ENCODE data around the gene RBM4.

The RBM4 gene

DNA sequence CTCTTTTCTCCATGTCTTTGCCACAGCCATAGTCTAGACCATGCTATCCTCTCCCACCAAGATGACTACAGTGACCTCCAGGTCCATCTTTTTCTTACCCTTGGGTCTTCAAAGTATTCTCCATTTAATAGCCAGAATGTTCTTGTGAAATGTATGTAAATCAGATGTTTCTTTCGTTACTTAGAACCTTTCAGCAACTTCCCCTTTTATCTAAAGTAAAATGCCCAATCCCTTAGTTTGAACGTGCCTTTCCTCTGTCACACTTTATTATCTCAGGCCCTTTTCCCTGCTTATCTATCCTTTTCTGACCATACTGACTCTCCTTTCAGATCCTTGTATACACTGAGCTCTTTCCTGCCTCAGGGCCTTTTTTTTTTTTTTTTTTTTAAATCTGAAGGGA is 21.3 kb downstream of the RBM4 start:
- no peak for DNase-seq

DNA sequence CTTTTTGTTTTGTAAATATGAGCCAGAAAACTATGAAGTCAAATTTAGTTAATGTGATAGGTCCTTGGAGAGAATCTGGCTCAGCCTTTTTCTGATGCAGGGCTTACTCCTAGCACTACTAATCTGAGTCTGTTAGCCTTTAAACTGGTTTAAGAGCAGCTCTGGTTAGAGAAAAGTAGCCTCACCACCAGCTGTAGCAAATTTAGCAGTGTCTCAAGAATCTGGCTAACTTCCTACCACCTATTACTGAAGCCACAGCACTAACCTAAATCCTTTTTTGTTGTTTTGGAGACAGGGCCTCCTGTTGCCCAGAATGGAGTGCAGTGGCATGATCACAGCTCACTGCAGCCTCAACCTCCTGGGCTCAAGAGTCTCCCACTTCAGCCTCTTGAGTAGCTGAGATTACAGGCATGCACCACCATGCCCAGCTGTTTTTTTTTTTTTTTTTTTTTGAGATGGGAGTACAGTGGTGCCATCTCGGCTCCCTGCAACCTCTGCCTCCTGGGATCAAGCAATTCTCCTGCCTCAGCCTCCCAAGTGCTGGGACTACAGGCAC is 25.3 kb downstream of the RBM4 start:
- DNase-seq: no peak

DNA sequence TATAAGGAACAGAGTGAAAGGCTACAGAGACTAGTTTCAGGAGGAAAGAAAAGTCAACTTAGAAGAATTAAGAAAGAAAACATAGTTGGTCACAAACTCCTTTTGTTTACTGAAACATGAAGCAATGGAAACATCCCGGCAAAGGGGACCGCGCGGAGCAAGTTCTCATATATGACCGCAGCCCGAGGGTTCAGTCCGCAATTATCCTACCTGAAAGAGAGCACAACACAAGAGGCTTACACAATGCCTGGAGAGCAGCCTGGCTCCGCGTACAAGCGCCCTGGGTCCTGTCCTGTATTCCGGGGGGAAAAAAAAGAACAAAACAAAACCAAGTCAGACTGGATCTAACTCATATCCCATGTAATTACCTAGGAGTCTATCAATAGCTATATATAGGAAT is 26.9 kb downstream of the RBM4 start:
- no peak for DNase-seq

DNA sequence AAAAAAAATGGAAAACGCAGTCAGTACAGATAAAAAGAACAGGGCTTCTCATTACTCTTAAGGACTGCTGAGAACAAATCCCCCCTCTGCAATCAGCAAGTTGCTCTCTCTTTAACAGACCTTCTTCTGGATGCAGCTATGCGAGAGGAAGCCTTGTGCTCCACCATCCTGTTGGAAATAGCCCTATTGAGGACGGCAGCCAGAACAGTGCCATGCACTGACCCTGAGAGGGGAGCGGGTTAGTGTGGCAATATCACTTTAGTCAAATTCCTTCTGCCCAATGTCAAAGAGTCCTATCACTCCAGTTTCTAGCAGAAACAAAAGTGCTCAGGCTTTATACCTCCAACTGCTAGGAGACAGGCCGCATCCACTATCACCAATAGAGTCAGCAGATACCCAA is 32.3 kb downstream of the RBM4 start:
- DNase-seq: no peak

DNA sequence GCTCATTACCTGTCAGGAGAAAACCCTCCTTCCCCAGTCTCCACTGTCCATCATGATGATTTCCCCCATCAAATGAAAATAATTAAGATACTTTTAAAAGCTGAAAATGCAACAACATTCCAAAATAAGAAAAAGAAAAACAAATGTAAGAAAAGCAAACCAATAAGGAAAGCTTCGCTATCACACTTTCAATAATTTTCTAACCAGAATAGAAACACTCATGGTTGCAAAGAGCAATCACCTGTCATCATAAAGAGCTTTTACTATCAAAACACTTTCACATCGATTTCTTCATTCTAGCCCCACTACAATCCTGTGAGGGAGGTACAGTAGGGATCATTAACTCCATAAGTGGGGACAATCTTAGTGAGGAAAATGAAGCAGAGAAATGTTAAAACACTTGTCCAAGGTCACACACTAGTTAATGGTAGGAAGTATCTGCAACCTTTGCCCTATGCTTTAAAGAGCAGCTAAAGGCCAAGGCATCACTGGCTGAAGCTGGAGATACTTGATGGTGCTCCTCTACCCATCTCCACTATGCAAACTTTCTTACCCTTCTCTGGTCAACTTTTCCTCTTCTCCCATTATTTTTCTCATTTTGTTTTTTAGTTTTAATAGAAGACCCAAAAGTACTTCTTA is 36.6 kb downstream of the RBM4 start:
- no peak for DNase-seq

DNA sequence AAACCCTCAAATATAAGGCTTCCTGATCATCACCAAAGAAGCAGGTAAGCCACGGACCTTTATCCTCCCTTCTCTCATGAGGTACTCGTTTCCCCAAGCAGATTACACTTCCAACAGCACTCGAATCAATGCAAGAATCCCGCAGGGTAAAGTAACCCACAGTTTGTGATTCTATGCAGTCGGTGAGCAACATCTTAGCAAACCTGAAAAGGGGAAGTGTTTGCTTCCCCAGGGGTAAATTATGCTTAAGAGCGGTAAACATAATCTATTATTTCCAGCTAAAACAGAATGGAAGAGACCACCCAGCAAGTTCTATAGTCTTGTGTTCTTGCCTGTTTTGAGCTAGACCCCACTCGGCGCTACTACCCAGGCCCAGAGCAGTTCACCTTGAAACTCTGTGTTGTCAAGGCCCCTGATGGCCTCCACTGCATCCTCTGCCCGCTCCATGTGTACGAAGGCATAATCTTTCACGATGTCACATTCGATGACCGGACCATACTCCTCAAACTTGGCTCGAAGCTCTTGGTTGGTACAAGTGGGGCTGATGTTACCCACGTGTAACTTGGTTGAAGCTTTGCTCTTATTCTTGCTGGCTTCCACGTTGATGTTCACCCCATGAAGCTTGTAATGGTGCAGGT is 37.9 kb downstream of the RBM4 start:
- no peak for DNase-seq

DNA sequence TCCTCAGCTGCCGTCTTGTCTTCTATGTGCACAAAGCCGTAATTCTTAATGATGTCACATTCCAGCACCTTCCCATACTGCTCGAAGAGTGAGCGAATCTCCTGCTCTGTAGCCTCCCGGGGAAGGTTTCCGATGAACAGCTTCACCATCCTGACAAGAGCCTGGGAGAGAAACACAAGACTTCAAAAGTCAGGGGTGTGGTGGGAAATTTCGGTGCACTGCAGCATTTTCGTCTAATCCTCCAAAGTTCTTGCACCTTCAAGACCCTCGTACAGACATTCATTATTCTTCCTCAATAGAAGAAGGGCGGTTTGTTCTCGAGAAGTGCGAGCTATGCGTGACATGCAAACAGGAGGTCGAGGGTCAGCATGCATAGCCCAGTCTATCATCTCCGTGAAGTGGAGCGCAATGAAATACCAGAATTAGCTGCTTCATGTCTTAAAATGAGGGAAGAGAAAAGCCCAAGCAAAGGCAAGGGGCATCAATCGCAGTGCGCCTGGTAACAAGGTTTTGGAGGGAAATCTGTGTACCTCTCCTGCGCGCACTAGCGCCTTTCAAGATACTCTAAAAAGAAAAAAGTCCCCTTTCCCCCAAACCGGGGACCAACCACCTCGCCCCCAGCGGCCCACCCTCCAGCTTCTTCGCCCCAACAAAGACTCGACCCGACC is 38.6 kb downstream of the RBM4 start:
- DNase-seq: no peak

DNA sequence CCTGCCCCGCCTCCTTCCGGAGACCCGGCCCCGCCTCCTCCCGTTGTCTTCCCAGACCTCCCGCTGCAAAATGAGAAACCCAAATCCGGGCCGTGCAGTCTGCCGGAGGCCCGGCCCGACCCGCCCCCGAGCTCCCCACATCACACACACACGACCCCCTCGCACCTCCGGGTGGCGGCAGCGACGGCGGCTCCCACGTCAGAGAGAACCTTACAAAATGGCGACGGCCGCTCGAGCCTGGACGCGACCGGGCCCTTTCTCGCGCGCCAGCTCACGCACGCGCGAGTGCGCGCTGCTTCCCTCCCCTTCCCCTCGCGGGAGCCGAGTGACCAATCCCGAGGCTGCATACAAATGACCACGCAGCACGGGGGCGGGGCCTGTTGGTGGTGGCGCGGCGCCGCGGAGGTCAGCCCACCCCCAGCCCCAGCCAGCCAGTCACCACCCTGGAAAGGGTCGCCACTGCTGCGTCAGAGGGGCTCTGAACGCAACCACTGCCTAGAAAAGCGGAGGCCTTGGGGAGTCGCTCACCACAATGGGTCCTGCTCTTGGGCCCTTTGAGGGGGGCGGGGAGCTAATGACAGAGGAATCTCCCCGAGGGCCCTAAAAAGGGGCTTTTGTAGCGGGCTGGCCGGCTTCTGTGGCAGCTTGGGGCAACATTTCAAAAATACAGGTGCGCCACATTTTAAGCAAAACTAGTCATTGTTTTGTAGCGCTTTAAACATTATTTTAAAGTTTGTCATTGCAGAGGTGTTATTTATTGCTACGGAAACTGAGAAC is 39.3 kb downstream of the RBM4 start, which contains the start of gene RBM4B:
RBM4B (minus strand) TSS at position 289 of the 777 bp plus-strand sequence. CDS start 808 bp downstream, outside the sequence.
- peak; percentile 98 for DNase-seq

DNA sequence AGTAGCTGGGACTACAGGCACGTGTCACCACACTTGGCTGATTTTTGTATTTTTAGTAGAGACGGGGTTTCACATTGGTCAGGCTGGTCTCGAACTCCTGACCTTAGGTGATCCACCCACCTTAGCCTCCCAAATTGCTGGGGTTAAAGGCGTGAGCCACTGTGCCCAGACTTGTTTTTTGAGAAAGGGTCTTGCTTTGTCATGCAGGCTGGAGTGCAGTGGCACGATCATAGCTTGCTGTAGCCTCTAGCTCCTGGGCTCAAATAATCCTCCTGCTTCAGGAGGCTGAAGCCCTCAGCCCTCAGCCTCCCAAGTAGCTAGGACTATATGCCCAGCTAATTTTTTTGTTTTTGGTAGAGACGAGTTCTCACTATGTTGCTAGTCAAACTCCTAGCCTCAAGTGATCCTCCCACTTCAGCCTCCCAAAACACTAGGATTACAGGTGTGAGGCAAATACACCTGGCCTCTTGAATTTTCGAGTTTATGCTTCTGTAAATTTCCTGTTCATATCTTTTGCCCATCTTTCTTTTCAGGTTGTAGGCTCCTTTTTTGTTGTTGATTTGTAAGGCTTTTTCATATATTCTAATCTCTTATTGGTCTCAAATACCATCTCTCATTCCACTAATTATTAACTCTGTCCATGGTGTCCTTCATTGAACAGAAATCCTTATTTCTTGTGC is 42.6 kb downstream of the RBM4 start:
- DNase-seq: no peak

DNA sequence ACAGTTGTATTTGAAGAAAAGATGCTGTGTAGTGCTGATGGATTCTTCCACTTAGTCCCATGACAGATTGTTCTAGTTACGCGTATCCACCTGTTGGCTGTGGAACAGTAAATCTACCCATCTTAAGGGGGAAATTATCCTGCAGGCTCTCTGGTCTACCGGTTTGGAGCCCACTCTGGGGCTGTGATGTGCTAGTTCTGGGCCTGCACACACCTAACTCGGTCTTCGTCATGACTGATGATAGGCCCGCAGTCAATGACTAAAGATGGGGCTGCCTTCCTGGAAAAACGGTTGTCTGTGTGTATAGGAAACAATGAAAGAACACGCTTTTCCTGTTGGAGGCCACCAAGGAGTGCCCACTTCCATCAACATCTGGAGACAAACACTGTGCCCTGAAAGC is 45.4 kb downstream of the RBM4 start:
- DNase-seq: no peak

DNA sequence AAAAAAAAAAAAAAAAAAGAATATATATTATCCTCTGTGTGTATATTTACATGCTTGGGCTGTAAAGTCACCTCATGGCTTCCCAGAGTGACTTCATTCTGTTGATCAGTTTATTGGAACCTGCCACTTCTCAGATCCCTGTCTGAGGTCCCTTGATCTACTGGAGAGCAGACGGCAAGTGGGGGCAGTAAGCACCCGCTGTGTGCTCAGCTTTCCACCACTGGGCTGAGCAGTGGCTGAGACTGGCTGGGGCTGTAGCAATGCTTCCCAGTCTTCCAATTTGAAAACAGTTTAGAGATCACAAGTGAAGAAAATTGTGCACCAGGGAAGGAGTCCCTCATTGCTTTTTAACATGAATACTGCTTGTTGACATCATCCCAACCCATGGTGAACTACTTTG is 46.1 kb downstream of the RBM4 start:
- DNase-seq: no peak

DNA sequence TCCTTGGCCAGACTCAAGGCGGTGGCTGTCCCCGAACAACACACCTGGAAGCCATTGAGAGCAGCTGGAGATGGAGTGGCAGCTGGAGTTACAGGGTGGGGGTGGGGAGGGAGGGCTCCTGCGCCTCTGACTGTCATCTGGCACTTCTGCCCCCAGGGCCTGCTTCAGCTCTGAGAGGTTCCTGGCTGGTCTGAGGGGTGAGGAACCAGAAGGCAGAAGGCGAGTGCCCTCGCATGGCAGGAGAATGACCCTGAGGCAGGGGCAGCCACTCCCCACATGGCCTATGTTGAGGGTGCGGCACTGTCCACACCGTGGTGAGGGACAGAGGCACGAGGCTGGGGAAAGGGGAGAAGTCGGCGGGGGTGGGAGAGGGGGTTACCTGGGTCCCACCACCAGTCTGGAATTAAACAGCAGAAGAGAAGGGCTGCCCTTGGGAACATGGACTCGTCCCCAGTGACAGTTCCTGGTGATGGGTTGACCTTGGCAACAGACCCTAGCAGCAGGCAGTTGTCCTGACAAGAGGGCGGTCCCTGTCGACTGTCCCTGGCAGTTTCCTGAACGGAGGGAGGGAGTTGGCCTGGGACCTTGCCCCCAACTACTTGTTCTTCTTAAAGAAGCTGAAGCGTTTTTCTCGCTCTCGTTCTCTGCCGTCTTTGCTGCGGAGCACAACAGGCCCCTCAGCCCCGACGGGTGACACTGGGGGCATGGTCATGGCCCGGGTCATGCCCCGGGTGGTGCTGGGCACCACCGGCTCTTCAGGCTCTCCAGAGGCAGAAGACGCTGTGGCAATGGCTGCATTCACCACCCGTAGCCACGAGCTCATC is 47.0 kb downstream of the RBM4 start:
- no peak for DNase-seq

DNA sequence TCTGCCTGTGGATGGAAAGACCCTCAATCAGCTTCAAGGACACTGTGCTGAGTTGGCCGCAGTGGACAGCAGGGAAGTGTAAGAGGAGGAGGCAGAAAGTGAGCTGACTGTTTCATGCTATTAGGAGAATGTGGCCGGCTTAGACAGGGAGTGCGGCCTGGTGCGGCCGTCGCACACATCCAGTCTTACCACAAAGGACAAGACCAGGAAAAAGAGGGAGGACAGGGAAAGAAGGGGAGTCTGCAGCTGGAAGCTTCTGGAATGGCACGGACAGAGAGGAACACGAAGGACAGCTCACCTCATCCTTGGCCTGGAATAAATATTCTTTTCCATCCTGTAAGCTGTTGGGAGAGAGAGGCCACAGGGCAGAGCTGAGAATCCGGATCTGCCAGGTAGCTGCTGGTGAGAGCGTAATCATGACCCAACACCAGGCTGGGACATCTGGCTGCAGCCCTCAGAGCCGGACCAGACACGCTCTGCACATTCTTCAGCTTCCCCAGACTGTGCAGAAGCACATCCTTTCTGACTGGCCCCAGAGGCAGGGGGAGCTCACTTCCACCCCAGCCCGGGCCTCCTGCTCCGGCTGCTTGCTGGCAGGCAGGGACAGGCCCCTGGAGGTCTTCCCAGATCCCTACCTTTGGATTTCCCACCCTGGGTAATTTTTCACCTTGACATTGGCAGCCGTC is 47.7 kb downstream of the RBM4 start:
- no peak for DNase-seq

DNA sequence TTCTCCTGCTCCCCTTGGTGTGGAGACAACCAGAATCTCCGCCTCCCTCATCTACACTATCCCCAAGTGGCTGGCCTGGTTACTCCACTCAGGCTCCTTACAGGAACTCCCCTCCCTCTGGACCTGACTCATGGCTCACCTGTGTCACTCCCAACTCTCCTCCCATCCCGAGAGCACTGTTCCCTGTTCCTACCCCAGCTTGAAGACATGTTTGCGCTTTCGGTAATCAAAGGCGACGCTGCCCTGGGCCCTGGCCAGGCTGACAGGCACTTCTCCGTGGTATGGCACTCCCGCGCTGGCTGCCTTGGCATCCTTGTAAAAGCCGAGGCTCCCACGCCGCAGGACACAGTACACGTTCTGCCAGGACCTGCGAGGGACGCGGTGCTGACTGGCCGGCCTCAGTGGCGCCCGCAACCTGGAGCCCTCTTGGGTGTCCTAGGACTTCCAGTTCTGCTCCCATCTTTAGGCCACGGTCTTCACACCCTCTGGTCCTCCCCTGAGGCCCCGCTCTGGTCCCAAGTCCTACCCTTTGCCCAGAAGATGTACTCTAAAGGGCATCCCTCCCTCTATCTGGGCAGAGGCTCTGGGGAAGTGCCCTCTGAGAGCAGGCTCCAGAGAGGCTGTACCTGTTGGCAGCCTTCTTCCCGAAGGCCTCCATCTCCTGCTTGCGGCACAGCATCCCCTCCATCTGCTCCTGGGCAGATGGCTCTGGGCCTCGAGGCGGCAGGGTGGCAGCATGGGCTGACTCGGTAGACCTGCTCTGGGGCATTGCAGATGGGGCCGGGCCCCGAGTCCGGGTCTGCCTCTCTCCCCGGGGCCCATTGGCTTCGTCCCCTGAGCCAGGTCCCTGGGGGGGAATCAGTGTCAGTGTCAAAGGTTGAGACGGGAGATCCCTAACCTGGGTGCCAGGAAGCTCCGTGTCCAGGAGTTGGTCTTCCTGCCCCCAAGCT is 48.6 kb downstream of the RBM4 start:
- no peak for DNase-seq

DNA sequence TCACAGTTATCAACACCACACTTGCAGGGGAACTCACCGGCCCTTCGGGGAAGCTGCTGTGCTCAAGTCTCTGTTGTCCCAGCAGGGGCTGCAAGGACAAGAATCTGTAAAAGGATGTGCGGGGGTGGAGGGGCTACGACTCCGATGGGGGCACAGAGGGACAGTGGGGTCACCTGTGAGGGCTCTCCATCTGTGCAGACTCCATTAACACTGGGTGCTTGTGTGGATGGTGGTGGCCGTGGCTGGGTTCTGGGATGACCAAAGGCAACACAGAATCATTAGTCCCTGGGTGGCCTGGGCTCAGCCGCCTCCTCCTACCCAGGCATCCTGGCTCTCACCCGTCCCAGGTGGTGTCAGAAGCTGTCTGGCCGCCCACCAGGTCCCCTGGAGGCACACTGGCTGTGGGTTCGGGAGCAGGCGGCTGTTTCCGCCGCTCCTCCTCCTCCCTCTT is 49.4 kb downstream of the RBM4 start:
- no peak for DNase-seq

DNA sequence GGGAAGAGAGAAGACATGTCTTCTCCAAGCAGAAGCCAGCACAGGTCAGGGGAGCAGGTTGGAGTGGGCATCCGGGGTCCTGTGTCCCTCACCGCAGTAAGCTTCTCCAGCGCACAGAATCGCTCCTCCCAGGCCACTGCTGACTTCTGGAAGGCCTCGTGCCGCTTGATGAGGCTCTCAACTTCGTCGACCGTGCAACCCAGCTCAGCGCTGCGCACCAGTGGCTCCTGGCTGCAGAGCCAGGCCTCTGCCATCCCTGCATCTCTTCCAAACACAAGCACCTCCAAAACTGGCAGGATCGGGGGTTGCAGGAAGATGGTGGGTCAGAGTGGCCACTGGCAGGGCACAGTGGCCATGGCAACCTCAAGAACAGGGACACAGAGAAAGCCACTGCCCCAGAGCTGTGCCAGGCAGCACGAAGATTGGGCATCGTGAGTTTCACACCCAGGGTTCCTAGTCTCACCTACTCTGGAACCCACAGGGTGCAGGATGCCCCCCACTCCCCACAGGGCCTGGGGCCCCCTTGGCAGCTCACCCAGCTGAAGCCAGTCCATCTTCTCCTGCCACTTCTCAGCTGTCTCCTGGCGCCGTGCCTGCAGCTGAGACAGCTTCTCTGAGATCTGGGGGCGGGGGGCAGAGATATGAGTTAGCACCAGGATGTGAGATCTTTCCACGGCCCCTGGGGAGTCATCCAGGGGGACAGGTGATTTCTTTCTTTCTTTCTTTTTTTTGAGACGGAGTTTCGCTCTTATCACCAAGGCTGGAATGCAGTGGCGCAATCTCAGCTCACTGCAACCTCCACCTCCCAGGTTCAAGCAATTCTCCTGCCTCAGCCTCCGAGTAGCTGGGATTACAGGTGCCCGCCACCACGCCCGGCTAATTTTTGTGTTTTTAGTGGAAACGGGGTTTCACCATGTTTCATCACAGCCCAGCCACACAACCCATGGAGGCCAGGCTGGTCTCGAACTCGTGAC is 50.3 kb downstream of the RBM4 start:
- no peak for DNase-seq

DNA sequence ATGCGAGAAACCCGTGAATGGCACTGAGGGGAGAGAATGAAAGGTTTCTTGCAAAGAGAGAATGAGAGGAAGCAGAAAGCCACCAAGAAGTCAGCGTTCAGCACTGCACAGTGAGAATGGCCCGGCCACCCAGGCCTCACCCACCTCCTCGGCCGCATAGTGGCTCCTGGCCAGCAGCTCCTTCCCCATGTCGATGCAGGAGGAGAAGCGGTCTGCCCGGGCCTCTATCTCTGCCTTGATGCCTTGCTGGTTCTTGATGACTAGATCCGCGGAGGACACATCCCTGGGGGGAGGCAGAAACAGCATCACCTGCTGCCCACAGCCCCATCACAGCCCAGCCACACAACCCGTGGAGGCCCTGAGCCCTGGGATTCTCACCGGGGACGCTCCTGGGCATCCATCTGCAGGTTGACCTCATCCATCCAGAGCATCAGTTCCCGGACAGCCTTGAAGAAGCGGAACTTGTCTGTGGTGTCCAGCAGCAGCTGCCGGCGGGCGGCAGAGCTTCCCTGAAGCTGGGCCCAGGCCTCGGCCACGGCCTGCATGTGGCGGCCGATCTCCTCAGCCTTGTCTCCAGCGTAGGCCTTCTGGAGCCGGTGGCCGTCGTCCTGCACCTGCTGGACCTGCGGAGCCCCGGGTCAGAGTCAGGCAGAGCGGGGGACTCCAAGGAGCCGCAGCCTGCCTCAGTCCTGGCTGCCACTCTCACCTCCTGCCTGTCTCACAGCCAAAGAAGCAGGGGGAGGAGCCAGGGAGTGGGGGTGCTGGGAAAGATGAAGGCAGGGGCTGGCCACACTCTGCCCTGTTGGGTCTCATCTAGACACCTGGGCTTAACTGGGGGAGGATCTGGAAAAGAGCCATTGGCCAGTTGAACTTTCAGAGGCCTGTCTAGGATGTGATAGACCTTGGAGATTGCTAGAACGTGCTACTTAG is 51.4 kb downstream of the RBM4 start:
- no peak for DNase-seq
